Pulmonary artery endothelial cell (primary cell): ENCODE results near the gene VKORC1. TPM values are rescaled to one million over a fixed set of nuclear protein-coding genes. Genes with fewer than 3 reads are reported as not detected.
A peak's percentile ranks its signal among the peaks of the same experiment; 100 is the strongest.

ENCODE experiments used
- DNase-seq: peaks from one replicate; pipeline ENCODE4 v3.0.0-alpha.2; 2011; ENCODE audit warnings: low read depth, low spot score
- total RNA-seq: library from RNA; depleted of rRNA; stranded (reverse); fragments of >200 nt; gene quantifications from 2 replicates; pipeline ENCODE4 v1.2.3, GENCODE V29; 2014

VKORC1 gene
- total RNA-seq, 1 donor from 2014 or later: 78.7 TPM

DNA sequence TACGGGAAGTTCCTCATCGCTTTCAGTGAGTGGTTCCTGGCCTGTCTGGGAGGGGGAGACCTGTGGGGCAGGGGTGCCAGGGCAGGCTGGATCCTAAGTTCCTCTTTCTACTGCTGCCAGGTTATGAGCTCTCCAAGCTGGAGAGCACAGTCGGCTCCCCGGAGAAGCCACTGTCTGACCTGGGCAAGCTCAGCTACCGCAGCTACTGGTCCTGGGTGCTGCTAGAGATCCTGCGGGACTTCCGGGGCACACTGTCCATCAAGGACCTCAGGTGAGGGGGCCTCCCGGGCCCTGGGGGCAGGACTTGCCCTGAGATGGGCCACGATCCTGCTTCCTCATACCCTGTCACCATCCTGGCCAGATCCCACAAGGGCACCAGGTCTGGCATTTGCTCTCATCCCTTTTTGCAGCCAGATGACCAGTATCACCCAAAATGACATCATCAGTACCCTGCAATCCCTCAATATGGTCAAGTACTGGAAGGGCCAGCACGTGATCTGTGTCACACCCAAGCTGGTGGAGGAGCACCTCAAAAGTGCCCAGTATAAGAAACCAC, 35.8 kb upstream of the VKORC1 start:
- no peak for DNase-seq

- DNase-seq: no peak
Measured at GRCh38 chr16:31129568-31130335, 35.2 kb upstream of the VKORC1 start.

- no peak for DNase-seq
Measured at GRCh38 chr16:31128711-31129567, 34.3 kb upstream of the VKORC1 start.

GRCh38 chr16:31127182-31127581, 32.6 kb upstream of the VKORC1 start:
- no peak for DNase-seq

DNA sequence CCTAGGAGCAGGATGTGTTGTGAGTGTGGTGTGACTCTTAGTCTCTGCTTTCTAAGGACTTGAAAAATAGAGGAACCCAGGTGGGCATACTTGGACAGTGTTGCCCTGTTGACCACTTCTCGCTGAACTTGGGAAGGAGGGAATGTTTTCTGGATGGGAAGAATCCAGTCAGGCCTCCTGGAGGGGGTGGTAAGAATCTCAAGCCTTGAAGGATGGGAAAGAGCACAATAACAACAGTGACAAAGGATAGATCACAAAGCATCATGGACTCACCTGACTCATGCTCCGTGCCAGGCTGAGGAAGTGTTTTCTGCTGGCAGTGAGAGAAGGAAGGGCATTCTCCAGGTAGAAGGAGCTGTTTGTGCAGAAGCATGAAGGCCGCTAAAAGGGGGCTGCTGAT, 31.2 kb upstream of the VKORC1 start:
- no peak for DNase-seq

DNA sequence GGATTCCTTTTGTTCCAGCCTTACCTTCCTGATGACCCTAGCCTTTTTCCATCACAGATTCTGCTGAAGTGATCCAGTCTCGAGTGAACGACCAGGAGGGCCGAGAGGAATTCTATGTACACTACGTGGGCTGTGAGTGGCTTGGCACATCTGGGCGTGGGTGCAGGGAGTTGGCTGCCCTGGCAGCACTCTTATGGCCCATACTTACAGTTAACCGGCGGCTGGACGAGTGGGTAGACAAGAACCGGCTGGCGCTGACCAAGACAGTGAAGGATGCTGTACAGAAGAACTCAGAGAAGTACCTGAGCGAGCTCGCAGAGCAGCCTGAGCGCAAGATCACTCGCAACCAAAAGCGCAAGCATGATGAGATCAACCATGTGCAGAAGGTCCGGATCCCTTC, 25.5 kb upstream of the VKORC1 start:
- no peak for DNase-seq

DNA sequence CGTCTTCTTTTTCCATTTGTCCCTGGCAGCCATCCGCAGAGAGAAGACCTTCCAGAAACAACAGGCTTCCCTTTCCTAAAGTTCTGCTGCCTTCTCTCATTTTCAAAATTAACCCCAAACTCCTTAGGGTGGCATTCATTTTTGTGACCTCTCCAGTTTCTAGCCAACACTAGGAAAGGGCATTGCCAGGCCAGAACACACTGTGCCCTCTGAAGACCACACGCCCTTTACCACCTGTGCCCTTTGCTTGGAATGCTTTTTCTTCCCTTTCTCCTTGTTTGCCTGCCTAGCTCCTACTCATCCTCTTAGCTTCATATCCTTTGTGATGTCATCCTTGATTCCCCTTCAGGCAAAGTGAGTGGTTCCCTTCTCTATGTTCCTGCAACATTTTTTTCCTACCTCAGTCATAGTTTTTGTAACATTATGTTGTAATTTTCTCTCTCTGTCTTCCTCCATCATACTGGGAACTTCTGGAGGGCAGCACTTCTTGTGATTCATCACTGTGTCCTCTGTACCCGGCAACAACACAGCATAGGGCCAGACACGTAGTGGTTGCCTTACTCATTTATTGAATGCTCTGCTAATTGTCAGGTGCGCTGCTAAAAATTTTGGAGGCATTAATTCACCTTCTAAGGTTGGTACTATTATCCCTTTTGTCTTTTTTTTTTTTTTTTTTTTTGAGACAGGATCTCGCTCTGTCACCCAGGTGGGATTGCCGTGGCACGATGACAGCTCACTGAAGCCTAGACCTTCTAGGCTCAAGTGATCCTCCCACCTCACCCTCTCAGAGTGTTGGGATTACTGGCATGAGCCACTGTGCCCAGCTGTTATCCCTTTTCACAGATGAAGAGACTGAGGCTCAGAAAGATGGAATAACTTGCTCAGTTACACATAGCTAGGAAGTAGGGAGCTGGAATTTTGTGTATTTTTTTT, 23.9 kb upstream of the VKORC1 start:
- no peak for DNase-seq

DNA sequence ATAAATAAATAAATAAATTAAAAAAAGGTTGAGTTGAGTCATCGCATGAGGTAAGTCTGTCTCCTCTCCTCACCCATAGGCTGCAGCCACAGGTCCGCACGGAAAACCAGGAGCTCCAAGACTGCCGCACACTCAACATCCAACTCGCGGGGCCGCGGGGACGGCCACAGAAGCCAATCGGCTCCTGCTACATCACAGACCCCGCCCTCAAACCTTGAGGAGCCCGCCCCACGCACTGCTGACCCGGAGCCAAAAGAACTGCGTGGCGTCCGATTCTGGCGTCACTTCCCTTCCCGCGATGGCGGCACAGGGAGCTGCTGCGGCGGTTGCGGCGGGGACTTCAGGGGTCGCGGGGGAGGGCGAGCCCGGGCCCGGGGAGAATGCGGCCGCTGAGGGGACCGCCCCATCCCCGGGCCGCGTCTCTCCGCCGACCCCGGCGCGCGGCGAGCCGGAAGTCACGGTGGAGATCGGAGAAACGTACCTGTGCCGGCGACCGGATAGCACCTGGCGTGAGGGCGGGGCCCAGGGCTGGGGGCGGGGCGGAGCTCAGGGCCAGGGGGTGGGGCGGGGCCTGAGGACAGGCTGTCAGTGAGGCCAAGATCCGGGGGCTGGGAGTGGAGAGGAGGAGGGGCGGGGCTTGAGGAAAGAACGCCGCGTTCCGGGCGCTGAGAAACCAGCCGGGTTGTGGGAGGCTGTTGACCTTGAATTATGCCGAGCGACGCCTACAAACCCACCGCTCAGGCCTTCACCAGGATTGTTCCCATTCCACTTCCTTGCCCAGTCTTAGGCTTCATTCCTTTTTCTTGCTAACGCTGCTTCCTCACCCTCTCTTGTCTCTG, 23.0 kb upstream of the VKORC1 start, which contains the start of gene KAT8:
KAT8 (plus strand) TSS at position 281 of the 839 bp plus-strand sequence; CDS start at position 299, 18 bp downstream.
- peak; percentile 93 for DNase-seq

- no peak for DNase-seq
Measured at GRCh38 chr16:31114468-31114867, 19.9 kb upstream of the VKORC1 start.

DNA sequence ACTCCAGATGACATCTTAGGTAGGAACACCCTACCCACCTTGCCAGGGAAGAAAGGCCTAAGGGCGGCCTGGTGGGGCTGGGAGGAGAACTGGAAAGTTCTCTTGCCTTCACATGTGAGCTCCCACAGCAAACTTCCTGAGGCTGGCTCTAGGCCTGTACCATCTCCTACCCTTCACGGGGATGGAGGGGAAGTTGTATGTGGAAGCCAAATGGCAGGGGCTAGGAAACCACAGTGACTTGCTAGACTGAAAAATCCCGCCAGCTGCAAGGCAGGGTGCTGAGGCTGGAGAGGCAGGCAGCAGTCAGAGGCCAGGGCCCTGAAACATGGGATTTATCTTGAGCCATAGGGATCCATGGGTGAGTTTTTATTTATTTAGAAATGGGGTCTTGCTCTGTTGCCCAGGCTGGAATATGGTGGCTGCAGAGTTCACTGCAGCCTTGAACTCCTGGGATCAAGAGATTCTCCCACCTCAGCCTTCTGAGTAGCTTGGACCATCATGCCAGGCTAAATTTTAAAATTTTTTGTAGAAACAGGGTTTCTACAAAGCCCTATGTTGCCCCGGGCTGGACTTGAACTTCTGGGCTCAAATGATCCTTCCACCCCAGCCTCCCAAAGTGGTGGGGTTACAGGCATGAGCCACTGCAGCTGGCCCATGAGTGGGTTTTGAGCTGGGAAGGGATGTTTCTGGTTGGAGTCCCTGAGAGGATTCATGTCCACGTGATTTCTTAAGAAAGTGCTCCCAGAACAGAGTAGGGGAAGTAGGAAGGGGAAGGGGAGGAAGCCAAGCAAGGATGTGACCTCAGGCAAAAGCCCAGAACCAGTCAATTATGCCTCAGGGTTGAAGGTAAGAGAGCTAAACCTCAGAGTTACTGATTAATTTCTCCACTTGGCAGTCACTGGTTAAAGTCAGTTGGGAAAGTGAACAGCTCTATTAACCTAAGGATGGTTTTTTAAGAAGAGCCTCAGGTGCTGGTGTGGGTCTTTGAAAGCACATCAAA, 18.8 kb upstream of the VKORC1 start:
- no peak for DNase-seq

DNA sequence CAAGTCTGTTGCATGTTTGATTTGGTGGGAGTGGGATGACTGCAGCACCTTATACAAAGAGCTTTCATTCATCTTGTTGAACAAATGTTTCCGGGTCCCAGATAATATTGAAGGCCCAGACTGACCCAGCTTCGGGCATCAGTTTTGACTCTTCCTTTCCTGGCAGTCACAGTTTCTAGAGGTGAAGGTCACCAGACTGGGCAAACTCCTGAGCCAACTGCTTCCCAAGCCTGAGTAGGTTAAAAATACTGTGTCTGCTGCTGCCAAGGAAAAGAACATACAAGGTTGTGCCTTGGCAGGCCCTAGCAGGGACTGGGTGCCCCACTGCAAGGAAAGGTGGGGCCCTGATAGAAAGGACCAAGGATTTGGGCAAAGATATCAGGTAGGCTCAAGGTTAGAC, 18.1 kb upstream of the VKORC1 start:
- DNase-seq: no peak

DNA sequence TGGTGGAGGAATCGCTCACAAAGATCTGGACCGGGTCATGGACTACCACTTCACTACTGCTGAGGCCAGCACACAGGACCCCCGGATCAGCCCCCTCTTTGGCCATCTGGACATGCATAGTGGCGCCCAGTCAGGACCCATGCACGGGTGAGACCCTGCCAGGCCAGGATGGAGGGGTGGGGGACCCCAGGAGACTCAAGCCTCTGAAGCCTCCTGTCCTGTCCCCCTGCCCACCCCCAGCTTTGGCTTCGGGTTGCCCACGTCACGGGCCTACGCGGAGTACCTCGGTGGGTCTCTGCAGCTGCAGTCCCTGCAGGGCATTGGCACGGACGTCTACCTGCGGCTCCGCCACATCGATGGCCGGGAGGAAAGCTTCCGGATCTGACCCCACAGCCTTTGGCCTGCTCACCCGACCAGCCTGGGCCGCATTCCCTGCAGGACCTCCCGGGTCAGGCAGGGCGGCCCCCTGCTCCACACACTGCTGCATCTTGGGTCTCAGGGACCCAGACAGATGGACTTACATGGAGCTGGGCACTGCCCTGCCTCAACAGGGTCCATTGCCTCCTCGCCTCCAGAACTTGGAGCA, 17.4 kb upstream of the VKORC1 start:
- no peak for DNase-seq

GRCh38 chr16:31110106-31111034, 15.8 kb upstream of the VKORC1 start:
- DNase-seq: no peak

DNA sequence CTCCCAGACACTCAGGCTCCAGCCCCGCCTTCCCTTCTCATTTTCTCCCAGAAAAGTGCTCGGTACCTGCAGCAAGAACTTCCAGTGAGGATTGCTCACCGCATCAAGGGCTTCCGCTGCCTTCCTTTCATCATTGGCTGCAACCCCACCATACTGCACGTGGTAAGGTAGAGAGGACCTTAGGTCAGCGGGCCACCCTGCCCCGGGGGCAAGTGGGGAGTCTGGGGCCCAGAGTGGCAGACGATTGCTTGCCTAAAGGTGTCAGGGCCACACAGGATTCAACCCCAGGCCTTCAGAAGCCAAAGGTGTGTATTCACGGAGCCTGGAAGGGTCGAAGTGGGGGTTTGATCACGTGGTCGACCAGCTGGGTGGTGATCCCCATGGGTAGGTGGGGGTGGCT, 15.0 kb upstream of the VKORC1 start:
- DNase-seq: no peak

DNA sequence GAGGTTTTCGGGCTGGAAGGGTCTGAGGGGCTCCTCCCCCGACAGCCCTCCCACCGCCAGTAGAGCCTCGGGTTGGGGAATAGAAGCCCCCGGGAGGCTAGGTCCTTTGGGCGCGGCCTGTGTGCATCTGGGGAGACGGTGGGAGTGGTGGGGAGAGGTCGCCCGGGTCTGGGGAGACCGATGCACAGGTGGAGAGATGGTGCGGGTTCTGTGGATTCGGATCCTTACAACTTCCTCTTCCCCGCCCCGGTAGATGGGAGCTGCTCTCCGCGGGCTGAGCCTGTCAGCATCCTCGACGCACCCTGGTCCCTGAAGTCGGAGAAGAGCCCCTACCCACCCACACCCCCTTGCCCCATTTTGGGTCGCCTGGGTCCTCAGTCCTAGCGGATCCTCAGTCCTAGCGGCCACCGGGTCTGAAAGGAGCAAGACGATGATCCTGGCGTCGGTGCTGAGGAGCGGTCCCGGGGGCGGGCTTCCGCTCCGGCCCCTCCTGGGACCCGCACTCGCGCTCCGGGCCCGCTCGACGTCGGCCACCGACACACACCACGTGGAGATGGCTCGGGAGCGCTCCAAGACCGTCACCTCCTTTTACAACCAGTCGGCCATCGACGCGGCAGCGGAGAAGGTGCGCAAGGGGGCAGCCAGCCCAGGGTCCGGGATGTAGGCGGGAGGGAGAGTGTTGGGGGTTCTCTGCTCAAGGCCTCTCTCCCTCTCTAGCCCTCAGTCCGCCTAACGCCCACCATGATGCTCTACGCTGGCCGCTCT, 14.4 kb upstream of the VKORC1 start:
- no peak for DNase-seq

DNA sequence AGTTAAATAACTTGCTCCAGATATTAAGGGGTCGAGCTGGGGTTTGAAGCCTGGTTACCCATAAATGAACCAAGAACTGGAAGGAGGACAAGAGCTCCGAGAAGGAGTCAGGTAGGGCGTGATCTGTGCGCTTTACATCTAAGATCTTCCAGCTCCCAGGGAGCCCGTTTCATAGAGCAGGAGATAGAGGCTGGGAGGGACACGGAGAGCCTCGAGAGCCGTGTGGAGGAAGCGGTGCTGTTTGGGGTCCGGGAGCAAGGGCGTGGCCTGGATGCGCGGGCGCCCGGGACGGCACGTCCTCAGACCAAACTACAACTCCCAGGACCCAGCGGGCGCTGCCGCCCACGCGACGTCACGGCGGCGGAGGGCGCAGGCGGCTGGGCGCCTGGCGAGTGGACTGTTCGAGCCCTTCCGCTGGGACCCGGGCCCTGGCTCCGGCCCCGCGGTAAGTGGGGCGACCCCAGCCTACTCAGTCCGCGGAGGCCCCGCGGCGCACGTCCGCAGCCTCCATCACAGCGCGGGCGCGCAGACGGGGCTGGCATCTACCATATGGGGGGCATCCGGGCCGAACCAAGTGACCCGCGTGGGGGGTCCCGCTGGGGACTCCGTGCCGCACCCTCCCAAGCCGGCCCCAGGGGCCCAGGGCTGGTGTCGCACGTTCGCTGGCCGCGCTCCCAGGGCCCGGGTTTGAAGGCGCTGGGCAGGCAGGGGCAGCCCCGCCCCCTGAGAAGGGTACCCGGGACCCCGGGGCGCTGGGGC, 13.6 kb upstream of the VKORC1 start, which contains the start of gene BCKDK:
BCKDK (plus strand) TSS at position 352 of the 759 bp plus-strand sequence. CDS start 838 bp downstream, outside the sequence.
- no peak for DNase-seq
